ENCODE measurements around the gene SSH3.
"Not testable (repeated sequence)": the region's sequence is repeated elsewhere in the genome, so short reads cannot be mapped to it uniquely, and the experiment has no call there.

Gene SSH3

GRCh38 chr11:67317205-67317887, 14.0 kb downstream of the SSH3 start:
- H3K4me3 ChIP-seq (ENCODE audit: control insufficient read depth, low read depth, low read length): peak overlapping the region; percentile 87
- TF ChIP-seq CTCF (conservative IDR thresholded peaks at IDR 0.05; ENCODE audit: control insufficient read depth, insufficient read depth, low read depth, low read length): peak; percentile 77
- peak; percentile 91 for DNase-seq (ENCODE audit: low read depth)

- H3K4me3 ChIP-seq (ENCODE audit: control insufficient read depth, low read depth, low read length): peak overlapping the region; percentile 87
- no peak for DNase-seq (ENCODE audit: low read depth)
- TF ChIP-seq CTCF (conservative IDR thresholded peaks at IDR 0.05; ENCODE audit: control insufficient read depth, insufficient read depth, low read depth, low read length): no peak
Observed at GRCh38 chr11:67317888-67318555, 14.7 kb downstream of the SSH3 start.

- not testable (repeated sequence) for H3K4me3 ChIP-seq (ENCODE audit: control insufficient read depth, low read depth, low read length)
Observed at GRCh38 chr11:67318876-67319275, 15.5 kb downstream of the SSH3 start.

GRCh38 chr11:67320011-67320410, 16.7 kb downstream of the SSH3 start:
- TF ChIP-seq CTCF (conservative IDR thresholded peaks at IDR 0.05; ENCODE audit: control insufficient read depth, insufficient read depth, low read depth, low read length): no peak
- DNase-seq (ENCODE audit: low read depth): no peak
- H3K4me3 ChIP-seq (ENCODE audit: control insufficient read depth, low read depth, low read length): no peak overlapping the region

More at GRCh38 chr11:67318876-67319275, 15.5 kb downstream of the SSH3 start:
- not testable (repeated sequence) for DNase-seq (ENCODE audit: low read depth)

GRCh38 chr11:67320691-67321090, 17.4 kb downstream of the SSH3 start:
- no peak overlapping the region for H3K4me3 ChIP-seq (ENCODE audit: control insufficient read depth, low read depth, low read length)
- no peak for TF ChIP-seq CTCF (conservative IDR thresholded peaks at IDR 0.05; ENCODE audit: control insufficient read depth, insufficient read depth, low read depth, low read length)
- no peak for DNase-seq (ENCODE audit: low read depth)

GRCh38 chr11:67321313-67321871, 18.1 kb downstream of the SSH3 start:
- no peak overlapping the region for H3K4me3 ChIP-seq (ENCODE audit: control insufficient read depth, low read depth, low read length)
- TF ChIP-seq CTCF (conservative IDR thresholded peaks at IDR 0.05; ENCODE audit: control insufficient read depth, insufficient read depth, low read depth, low read length): no peak

GRCh38 chr11:67322049-67322448, 18.7 kb downstream of the SSH3 start:
- no peak for TF ChIP-seq CTCF (conservative IDR thresholded peaks at IDR 0.05; ENCODE audit: control insufficient read depth, insufficient read depth, low read depth, low read length)
- DNase-seq (ENCODE audit: low read depth): no peak
- H3K4me3 ChIP-seq (ENCODE audit: control insufficient read depth, low read depth, low read length): no peak overlapping the region

More at GRCh38 chr11:67321313-67321871, 18.1 kb downstream of the SSH3 start:
- DNase-seq (ENCODE audit: low read depth): no peak
